GM12878 (cell line): ENCODE measurements around the gene ABL2. TPM values are rescaled to one million over a fixed set of nuclear protein-coding genes. Genes with fewer than 3 reads are reported as not detected.
"Not testable (repeated sequence)": the region's sequence is repeated elsewhere in the genome, so short reads cannot be mapped to it uniquely, and the experiment has no call there.

Source experiments
- ATAC-seq: fragments of 200-7000 bp; cut with Tn5 transposase; 3 replicates; pipeline ENCODE4 v1.9.1; 2020; ENCODE audit warnings: mild to moderate bottlenecking, moderate library complexity
- BruUV-seq: library from RNA; stranded (reverse); fragments of 400-500 nt; replicated peaks from 2 replicates; lab custom pipeline; 2021; lab: Mats Ljungman, UMichigan
- CTCF ChIA-PET: fragments of 300-600 bp; sonication (Branson Sonifier 250); formaldehyde crosslinking; extraction: SDS; loops from one replicate; lab custom pipeline; 2021; ENCODE audit warnings: inconsistent platforms; lab: Yijun Ruan, JAX
- POLR2A ChIA-PET: fragments of 350-600 bp; formaldehyde crosslinking; extraction: SDS; loops from one replicate; lab custom pipeline; 2021; ENCODE audit warnings: inconsistent platforms; lab: Charles Lee
- RAD21 ChIA-PET: fragments of 300-600 bp; sonication (Branson Sonifier 250); formaldehyde crosslinking; loops from one replicate; lab custom pipeline; 2023; ENCODE audit warnings: antibody characterized with exemption; ENCODE audit not compliant: unreplicated experiment; lab: Charles Lee
- SMC1A ChIA-PET: fragments of 300-600 bp; sonication (Branson Sonifier 250); formaldehyde crosslinking; loops from one replicate; lab custom pipeline; 2023; ENCODE audit not compliant: unreplicated experiment, uncharacterized antibody; lab: Charles Lee
- DNase-seq: peaks from one replicate; pipeline ENCODE4 v3.0.0-alpha.2; 2011; ENCODE audit warnings: low read depth, low spot score
- FAIRE-seq: peaks from 3 replicates; lab custom pipeline; 2011; peaks lifted over from hg19 to GRCh38; lab: Jason Lieb, UNC
- H2AFZ ChIP-seq: 2 replicates; pipeline ENCODE4 v1.6.0; 2011; ENCODE audit warnings: low read depth, low read length, control low read depth; ENCODE audit not compliant: control insufficient read depth
- H3K27ac ChIP-seq: 2 replicates; pipeline ENCODE4 v1.5.1; 2011; ENCODE audit warnings: control low read depth; ENCODE audit not compliant: control insufficient read depth, insufficient read depth
- H3K27me3 ChIP-seq, 2 experiments: replicated peaks in 1 of 2; 2 replicates each; pipeline versions ENCODE4 v1.6.0 to v1.6.1; 2011; ENCODE audit warnings: low read length in 1 of 2; ENCODE audit not compliant: control insufficient read depth in 2 of 2, insufficient read depth in 2 of 2
- H3K36me3 ChIP-seq, 2 experiments: 2 replicates each; pipeline ENCODE4 v1.5.1; 2011; ENCODE audit warnings: low read length in 1 of 2; ENCODE audit not compliant: control insufficient read depth in 2 of 2, insufficient read depth in 2 of 2
- H3K4me1 ChIP-seq: 2 replicates; pipeline ENCODE4 v1.6.1; 2011; ENCODE audit warnings: mild to moderate bottlenecking, low read length, moderate library complexity, mixed read lengths; ENCODE audit not compliant: control insufficient read depth, insufficient read depth
- H3K4me2 ChIP-seq: 2 replicates; pipeline ENCODE4 v1.6.0; 2011; ENCODE audit warnings: control low read depth; ENCODE audit not compliant: control insufficient read depth, insufficient read depth
- H3K4me3 ChIP-seq: fragments of 200-600 bp; sonication (generic); 2 replicates; pipeline ENCODE4 v1.5.1; 2016
- H3K79me2 ChIP-seq: 2 replicates; pipeline ENCODE4 v1.6.0; 2011; ENCODE audit warnings: low read length; ENCODE audit not compliant: control insufficient read depth, insufficient read depth
- H3K9ac ChIP-seq: 2 replicates; pipeline ENCODE4 v1.8.0; 2011; ENCODE audit warnings: low read length, control low read depth, mixed read lengths; ENCODE audit not compliant: control insufficient read depth, insufficient read depth
- H3K9me3 ChIP-seq: replicated peaks from 3 replicates; pipeline ENCODE4 v1.5.1; 2011; ENCODE audit warnings: mild to moderate bottlenecking, low read length; ENCODE audit not compliant: control insufficient read depth, insufficient read depth
- H4K20me1 ChIP-seq: 2 replicates; pipeline ENCODE4 v1.6.0; 2011; ENCODE audit not compliant: control insufficient read depth, insufficient read depth
- ATF7 ChIP-seq: fragments of 450-650 bp; IDR thresholded peaks from 2 replicates; pipeline ENCODE4 v1.6.1; 2016; ENCODE audit warnings: low read depth, mild to moderate bottlenecking
- BRCA1 ChIP-seq: IDR thresholded peaks from 2 replicates; pipeline ENCODE4 v1.6.1; 2011; ENCODE audit warnings: low read depth, low read length, improper control_type of control experiment
- CEBPB ChIP-seq, 2 experiments: fragments of 150-350 bp in 1 of 2; IDR thresholded peaks; 2 replicates each; pipeline ENCODE4 v1.6.1; 2012 to 2014; ENCODE audit warnings: low read depth in 2 of 2, low read length in 2 of 2, borderline replicate concordance in 1 of 2, inconsistent platforms in 1 of 2
- KDM1A ChIP-seq: fragments of 200-600 bp; sonication (generic); IDR thresholded peaks from 2 replicates; pipeline ENCODE4 v1.6.1; 2016; ENCODE audit warnings: borderline replicate concordance
- MLLT1 ChIP-seq: fragments of 450-650 bp; IDR thresholded peaks from 2 replicates; pipeline ENCODE4 v1.6.1; 2016; ENCODE audit warnings: mild to moderate bottlenecking
- MYB ChIP-seq: fragments of 150-350 bp; IDR thresholded peaks from 2 replicates; pipeline ENCODE4 v1.6.1; 2014; ENCODE audit warnings: mild to moderate bottlenecking, low read depth, low read length, borderline replicate concordance
- NFIC ChIP-seq: IDR thresholded peaks from 2 replicates; pipeline ENCODE4 v1.6.1; 2012; ENCODE audit warnings: low read depth, mild to moderate bottlenecking, inconsistent platforms, low read length, moderate library complexity
- PAX5 ChIP-seq: IDR thresholded peaks from 2 replicates; pipeline ENCODE4 v1.6.1; 2011; ENCODE audit warnings: low read depth, low read length, borderline replicate concordance
- SIX5 ChIP-seq: IDR thresholded peaks from 2 replicates; pipeline ENCODE4 v1.6.1; 2011; ENCODE audit warnings: mild to moderate bottlenecking, low read depth, low read length, moderate library complexity; ENCODE audit not compliant: severe bottlenecking
- TARDBP ChIP-seq: IDR thresholded peaks from 2 replicates; pipeline ENCODE4 v1.6.1; 2016; ENCODE audit warnings: borderline replicate concordance
- WGBS: methylation state at CpG from one replicate; pipeline ENCODE4 v1.1.6; 2016; ENCODE audit warnings: low lambda C conversion rate; ENCODE audit not compliant: insufficient replicate concordance, insufficient coverage; ENCODE audit errors: missing lambda C conversion rate; 5-methylcytosine and 5-hydroxymethylcytosine counted together
- in situ Hi-C: fragments of 300-500 bp; cut with MboI; formaldehyde crosslinking; loops from 9 replicates; pipeline ENCODE4 v1.14.3; 2018; ENCODE audit warnings: mixed read lengths
- intact Hi-C: fragments of 100-400 bp; cut with micrococcal nuclease; formaldehyde crosslinking; loops from one replicate; pipeline ENCODE4 v1.14.2; 2022; ENCODE audit not compliant: unreplicated experiment
- polyA plus RNA-seq, 11 experiments: library from polyadenylated mRNA; depleted of rRNA in 4 of 11; unstranded in 6 of 11; stranded (reverse) in 5 of 11; fragments of >200 nt; fragmentation: Nextera tagmentation in 4 of 11; fragmentation: Illumina TruSeq in 1 of 11; extraction: Ambion mirVana in 4 of 11; extraction: Trizol in 1 of 11; gene quantifications; 1 replicate in 1 of 11; 2 replicates in 10 of 11; pipeline versions ENCODE4 v1.2.1 to v1.2.3, GENCODE V29; 2011 to 2016; ENCODE audit warnings: inconsistent platforms in 2 of 11, missing spikeins in 2 of 11, low read depth in 1 of 11
- total RNA-seq, 4 experiments: library from RNA; depleted of rRNA in 3 of 4; stranded (reverse); fragments of >200 nt in 3 of 4; fragmentation: Illumina TruSeq in 1 of 4; extraction: Trizol in 1 of 4; gene quantifications; 2 replicates each; pipeline versions ENCODE4 v1.2.1 to v1.2.3, GENCODE V29; 2013 to 2021
- TF ChIP-seq, protein P1 (sequence below): IDR thresholded peaks from 2 replicates; pipeline ENCODE4 v1.6.1; 2012; ENCODE audit warnings: mild to moderate bottlenecking, low read depth, low read length

Gene ABL2
- total and polyA plus RNA-seq, 10 of the 15 experiments (the other 5 are each of a cell fraction or from before 2014, with no cell fraction given), result 0.57 to 9.4 (median 3.6) TPM

GRCh38 chr1:179137617-179138255 lies 91.7 kb downstream of the ABL2 start:
- ATAC-seq (no peak), DNase-seq (no peak), FAIRE-seq (no peak)
- intact Hi-C loops, result no loop called here
- H3K27ac ChIP-seq, result no peak overlapping the region
- ChIA-PET POLR2A (no interaction called here), CTCF (interaction anchor here (0.8 to 0.9 kb wide), 2 partner anchors 17 to 196 kb away, joined by 3 read pairs; no protein-coding TSS in a partner anchor), RAD21 (no interaction called here), SMC1A (interaction anchor here (0.7 kb wide), 1 partner anchor 8 kb away, joined by 3 read pairs; no protein-coding TSS in a partner anchor)
- H3K9me3 ChIP-seq, result no peaks in the 10 kb centered on the region
- H3K36me3 ChIP-seq, result no peaks in the 10 kb centered on the region; a peak in 1 of 4 replicates
- H3K4me2 ChIP-seq, result no peak overlapping the region
- H3K4me3 ChIP-seq, result no peak overlapping the region
- no peak for TF ChIP-seq BRCA1
- TF ChIP-seq MLLT1, result no peak
- TF ChIP-seq NFIC, result no peak
- TF ChIP-seq PAX5, result no peak
- no peak for TF ChIP-seq MYB
- TF ChIP-seq CEBPB (IDR thresholded peaks at IDR 0.05; ENCODE audit: borderline replicate concordance in 1 of 2, low read depth in 2 of 2, low read length in 2 of 2), result no peak
- no peak for TF ChIP-seq SIX5
- TF ChIP-seq TARDBP, result no peak
- TF ChIP-seq ATF7, result no peak
- TF ChIP-seq, protein P1, sequence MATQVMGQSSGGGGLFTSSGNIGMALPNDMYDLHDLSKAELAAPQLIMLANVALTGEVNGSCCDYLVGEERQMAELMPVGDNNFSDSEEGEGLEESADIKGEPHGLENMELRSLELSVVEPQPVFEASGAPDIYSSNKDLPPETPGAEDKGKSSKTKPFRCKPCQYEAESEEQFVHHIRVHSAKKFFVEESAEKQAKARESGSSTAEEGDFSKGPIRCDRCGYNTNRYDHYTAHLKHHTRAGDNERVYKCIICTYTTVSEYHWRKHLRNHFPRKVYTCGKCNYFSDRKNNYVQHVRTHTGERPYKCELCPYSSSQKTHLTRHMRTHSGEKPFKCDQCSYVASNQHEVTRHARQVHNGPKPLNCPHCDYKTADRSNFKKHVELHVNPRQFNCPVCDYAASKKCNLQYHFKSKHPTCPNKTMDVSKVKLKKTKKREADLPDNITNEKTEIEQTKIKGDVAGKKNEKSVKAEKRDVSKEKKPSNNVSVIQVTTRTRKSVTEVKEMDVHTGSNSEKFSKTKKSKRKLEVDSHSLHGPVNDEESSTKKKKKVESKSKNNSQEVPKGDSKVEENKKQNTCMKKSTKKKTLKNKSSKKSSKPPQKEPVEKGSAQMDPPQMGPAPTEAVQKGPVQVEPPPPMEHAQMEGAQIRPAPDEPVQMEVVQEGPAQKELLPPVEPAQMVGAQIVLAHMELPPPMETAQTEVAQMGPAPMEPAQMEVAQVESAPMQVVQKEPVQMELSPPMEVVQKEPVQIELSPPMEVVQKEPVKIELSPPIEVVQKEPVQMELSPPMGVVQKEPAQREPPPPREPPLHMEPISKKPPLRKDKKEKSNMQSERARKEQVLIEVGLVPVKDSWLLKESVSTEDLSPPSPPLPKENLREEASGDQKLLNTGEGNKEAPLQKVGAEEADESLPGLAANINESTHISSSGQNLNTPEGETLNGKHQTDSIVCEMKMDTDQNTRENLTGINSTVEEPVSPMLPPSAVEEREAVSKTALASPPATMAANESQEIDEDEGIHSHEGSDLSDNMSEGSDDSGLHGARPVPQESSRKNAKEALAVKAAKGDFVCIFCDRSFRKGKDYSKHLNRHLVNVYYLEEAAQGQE, result no peak
- no peak for TF ChIP-seq KDM1A
- WGBS, result 86% methylated on average over 5 of the region's 5 CpGs
- no peaks in the 10 kb centered on the region for H4K20me1 ChIP-seq
- no peaks in the 10 kb centered on the region for H3K79me2 ChIP-seq
- BruUV-seq, result no TSS peak
- no peaks in the 10 kb centered on the region; the same call in 1 of the 2 replicates for H3K4me1 ChIP-seq
- no peak overlapping the region for H3K9ac ChIP-seq
- in situ Hi-C loops, result no loop called here
- H3K27me3 ChIP-seq, result no peaks in the 10 kb centered on the region
- no peak overlapping the region for H2AFZ ChIP-seq

DNA sequence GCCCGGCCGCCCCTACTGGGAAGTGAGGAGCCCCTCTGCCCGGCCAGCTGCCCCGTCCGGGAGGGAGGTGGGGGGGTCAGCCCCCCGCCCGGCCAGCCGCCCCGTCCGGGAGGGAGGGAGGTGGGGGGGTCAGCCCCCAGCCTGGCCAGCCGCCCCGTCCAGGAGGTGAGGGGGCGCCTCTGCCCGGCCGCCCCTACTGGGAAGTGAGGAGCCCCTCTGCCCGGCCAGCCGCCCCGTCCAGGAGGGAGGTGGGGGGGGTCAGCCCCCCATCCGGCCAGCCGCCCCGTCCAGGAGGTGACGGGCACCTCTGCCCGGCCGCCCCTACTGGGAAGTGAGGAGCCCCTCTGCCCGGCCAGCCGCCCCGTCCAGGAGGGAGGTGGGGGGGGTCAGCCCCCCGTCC lies 93.8 kb downstream of the ABL2 start:
- H3K4me1 ChIP-seq, intact Hi-C loops, H3K27me3 ChIP-seq, H3K4me2 ChIP-seq, RAD21 ChIA-PET, H2AFZ ChIP-seq, ATAC-seq, H3K27ac ChIP-seq, H3K9ac ChIP-seq, H4K20me1 ChIP-seq, SMC1A ChIA-PET, H3K79me2 ChIP-seq, H3K9me3 ChIP-seq, FAIRE-seq, CTCF ChIA-PET, DNase-seq, in situ Hi-C loops, BruUV-seq, H3K4me3 ChIP-seq, POLR2A ChIA-PET, H3K36me3 ChIP-seq: not testable (repeated sequence)
- WGBS, result 100% methylated on average over 2 of the region's 28 CpGs
